ENCODE data around the gene KTN1.

Gene KTN1

DNA sequence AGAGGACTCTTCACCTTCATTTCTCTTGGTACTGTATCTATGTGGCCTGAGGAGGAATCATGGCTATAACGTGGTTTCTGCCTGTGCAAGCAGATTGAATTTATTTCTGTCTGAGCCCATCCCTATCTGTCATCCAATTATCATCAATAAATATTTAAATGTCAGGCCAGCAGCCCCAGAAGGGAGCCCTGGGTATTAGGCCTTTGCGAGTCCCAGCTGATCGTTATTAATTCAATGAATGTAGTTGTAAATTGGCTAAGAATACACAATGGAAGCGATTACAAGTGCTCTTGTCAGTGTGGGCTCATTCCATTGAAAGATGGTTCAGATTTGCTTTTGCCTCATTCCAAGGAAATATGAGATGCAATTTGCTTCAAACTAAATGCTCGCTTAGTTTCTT is 142.0 kb downstream of the KTN1 start:
- no peaks in the 10 kb centered on the region for H3K79me2 ChIP-seq (ENCODE audit: insufficient read depth, low read length)
- H3K4me2 ChIP-seq (ENCODE audit: insufficient read depth, low read length), result no peak overlapping the region
- DNase-seq (no peak), ATAC-seq (ENCODE audit: insufficient read depth, low read depth) (no peak)
- no peak overlapping the region for H3K27ac ChIP-seq (ENCODE audit: low read length)
- no peaks in the 10 kb centered on the region for H4K20me1 ChIP-seq (ENCODE audit: insufficient read depth, low read length)
- no peak overlapping the region for H2AFZ ChIP-seq (ENCODE audit: low read depth, low read length)
- TF ChIP-seq, protein P1, sequence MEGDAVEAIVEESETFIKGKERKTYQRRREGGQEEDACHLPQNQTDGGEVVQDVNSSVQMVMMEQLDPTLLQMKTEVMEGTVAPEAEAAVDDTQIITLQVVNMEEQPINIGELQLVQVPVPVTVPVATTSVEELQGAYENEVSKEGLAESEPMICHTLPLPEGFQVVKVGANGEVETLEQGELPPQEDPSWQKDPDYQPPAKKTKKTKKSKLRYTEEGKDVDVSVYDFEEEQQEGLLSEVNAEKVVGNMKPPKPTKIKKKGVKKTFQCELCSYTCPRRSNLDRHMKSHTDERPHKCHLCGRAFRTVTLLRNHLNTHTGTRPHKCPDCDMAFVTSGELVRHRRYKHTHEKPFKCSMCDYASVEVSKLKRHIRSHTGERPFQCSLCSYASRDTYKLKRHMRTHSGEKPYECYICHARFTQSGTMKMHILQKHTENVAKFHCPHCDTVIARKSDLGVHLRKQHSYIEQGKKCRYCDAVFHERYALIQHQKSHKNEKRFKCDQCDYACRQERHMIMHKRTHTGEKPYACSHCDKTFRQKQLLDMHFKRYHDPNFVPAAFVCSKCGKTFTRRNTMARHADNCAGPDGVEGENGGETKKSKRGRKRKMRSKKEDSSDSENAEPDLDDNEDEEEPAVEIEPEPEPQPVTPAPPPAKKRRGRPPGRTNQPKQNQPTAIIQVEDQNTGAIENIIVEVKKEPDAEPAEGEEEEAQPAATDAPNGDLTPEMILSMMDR (IDR thresholded peaks at IDR 0.05; ENCODE audit: borderline replicate concordance, extremely low read depth, low read length, poor library complexity, severe bottlenecking), result no peak
- no peaks in the 10 kb centered on the region for H3K27me3 ChIP-seq (ENCODE audit: insufficient read depth, low read length, poor library complexity)
- no peaks in the 10 kb centered on the region for H3K4me1 ChIP-seq (ENCODE audit: insufficient read depth, low read length)
- H3K36me3 ChIP-seq (ENCODE audit: insufficient read depth, low read length), result no peaks in the 10 kb centered on the region
- no peaks in the 10 kb centered on the region for H3K9me3 ChIP-seq (ENCODE audit: insufficient read depth, low read length, severe bottlenecking)
- H3K4me3 ChIP-seq (ENCODE audit: low read depth in 1 of 2, low read length in 2 of 2), result no peak overlapping the region
- no peak overlapping the region for H3K9ac ChIP-seq (ENCODE audit: low read depth, low read length)

GRCh38 chr14:55724736-55725135 is 144.7 kb downstream of the KTN1 start:
- ATAC-seq (ENCODE audit: insufficient read depth, low read depth), result no peak

DNA sequence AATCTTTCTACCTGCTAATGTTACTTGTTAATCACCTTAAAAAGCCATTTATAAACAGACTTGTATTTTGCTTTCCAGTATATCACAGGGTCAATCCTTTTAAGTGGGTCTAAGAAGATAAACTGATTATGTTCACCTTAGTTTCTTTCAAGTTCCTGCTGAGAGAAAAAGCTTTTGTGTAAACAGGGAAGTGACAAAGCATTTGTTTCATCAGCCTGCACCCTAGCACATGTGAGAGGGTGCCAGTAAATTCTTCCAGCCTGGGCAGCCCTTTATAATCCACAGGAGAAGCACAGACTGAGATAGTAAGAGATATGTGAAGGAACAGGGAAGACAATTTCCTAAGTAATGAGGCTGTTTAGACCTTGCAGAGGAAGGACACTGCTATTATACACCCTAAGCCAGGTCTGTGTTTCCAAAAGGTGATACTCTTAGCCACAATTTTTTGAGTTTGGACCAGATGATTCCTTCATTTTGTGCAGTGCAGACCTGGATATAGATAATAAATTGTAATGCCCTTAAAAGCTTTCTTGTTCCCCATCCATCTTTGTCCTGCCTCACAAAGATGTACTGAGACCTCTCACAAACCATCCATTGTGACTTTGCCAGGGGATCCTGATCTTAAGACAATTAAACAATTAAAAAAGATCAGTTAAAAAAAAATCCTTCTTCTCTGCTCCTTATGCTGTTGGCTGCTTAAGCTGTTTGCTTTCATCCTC is 150.7 kb downstream of the KTN1 start:
- H3K36me3 ChIP-seq (ENCODE audit: insufficient read depth, low read length), result no peaks in the 10 kb centered on the region
- H3K9me3 ChIP-seq (ENCODE audit: insufficient read depth, low read length, severe bottlenecking), result no peaks in the 10 kb centered on the region
- H3K4me3 ChIP-seq (ENCODE audit: low read depth in 1 of 2, low read length in 2 of 2), result no peak overlapping the region
- DNase-seq, result no peak
- H3K4me2 ChIP-seq (ENCODE audit: insufficient read depth, low read length), result no peak overlapping the region
- no peak overlapping the region for H3K9ac ChIP-seq (ENCODE audit: low read depth, low read length)
- no peak overlapping the region for H3K27ac ChIP-seq (ENCODE audit: low read length)
- no peaks in the 10 kb centered on the region for H3K27me3 ChIP-seq (ENCODE audit: insufficient read depth, low read length, poor library complexity)
- H3K79me2 ChIP-seq (ENCODE audit: insufficient read depth, low read length), result no peaks in the 10 kb centered on the region
- peaks cover 6% of the 10 kb centered on the region; the same call in 1 of the 2 replicates for H3K4me1 ChIP-seq (ENCODE audit: insufficient read depth, low read length)
- H4K20me1 ChIP-seq (ENCODE audit: insufficient read depth, low read length), result no peaks in the 10 kb centered on the region
- no peak for ATAC-seq (ENCODE audit: insufficient read depth, low read depth)
- no peak overlapping the region for H2AFZ ChIP-seq (ENCODE audit: low read depth, low read length)
- no peak for TF ChIP-seq EZH2 (IDR thresholded peaks at IDR 0.05; ENCODE audit: borderline replicate concordance, low read depth, low read length, severe bottlenecking)
- TF ChIP-seq, protein P1 (IDR thresholded peaks at IDR 0.05; ENCODE audit: borderline replicate concordance, extremely low read depth, low read length, poor library complexity, severe bottlenecking), result no peak

More at GRCh38 chr14:55724736-55725135, 144.7 kb downstream of the KTN1 start:
- Histone ChIP-seq H3K36me3 (ENCODE audit: insufficient read depth, low read length) (no peaks in the 10 kb centered on the region), H3K9ac (ENCODE audit: low read depth, low read length) (no peak overlapping the region), H2AFZ (ENCODE audit: low read depth, low read length) (no peak overlapping the region), H3K9me3 (ENCODE audit: insufficient read depth, low read length, severe bottlenecking) (no peaks in the 10 kb centered on the region), H3K79me2 (ENCODE audit: insufficient read depth, low read length) (no peaks in the 10 kb centered on the region), H3K4me1 (ENCODE audit: insufficient read depth, low read length) (no peaks in the 10 kb centered on the region), H3K4me3 (ENCODE audit: low read depth in 1 of 2, low read length in 2 of 2) (no peak overlapping the region), H4K20me1 (ENCODE audit: insufficient read depth, low read length) (no peaks in the 10 kb centered on the region), H3K27me3 (ENCODE audit: insufficient read depth, low read length, poor library complexity) (no peaks in the 10 kb centered on the region), H3K4me2 (ENCODE audit: insufficient read depth, low read length) (no peak overlapping the region), H3K27ac (ENCODE audit: low read length) (no peak overlapping the region)
- DNase-seq, result no peak
- TF ChIP-seq, protein P1 (IDR thresholded peaks at IDR 0.05; ENCODE audit: borderline replicate concordance, extremely low read depth, low read length, poor library complexity, severe bottlenecking), result no peak
- TF ChIP-seq EZH2 (IDR thresholded peaks at IDR 0.05; ENCODE audit: borderline replicate concordance, low read depth, low read length, severe bottlenecking), result no peak
